ENCODE measurements around the gene DUSP22. TPM values are rescaled to one million over a fixed set of nuclear protein-coding genes. Genes with fewer than 3 reads are reported as not detected.

The DUSP22 gene
- total RNA-seq, 4 donors from 2014 or later: 34.7 to 75.9 (median 48.5) TPM

GRCh38 chr6:321536-322258, 29.4 kb downstream of the DUSP22 start:
- peaks cover 0 to 28% (median 8%) of the 10 kb centered on the region in 4 donors for H3K4me1 ChIP-seq
- H3K27me3 ChIP-seq: no peaks in the 10 kb centered on the region
- TF ChIP-seq POLR2A (IDR thresholded peaks at IDR 0.05) (no peak), CTCF (IDR thresholded peaks at IDR 0.05) (no peak)
- H3K36me3 ChIP-seq: peaks cover 0 to 4% (median 0%) of the 10 kb centered on the region in 3 donors
- peak overlapping the region in 1 of 4 donors; percentile 1 for H3K27ac ChIP-seq
- H3K4me3 ChIP-seq: no peak overlapping the region
- H3K9me3 ChIP-seq: no peaks in the 10 kb centered on the region
- DNase-seq: no peak

- Histone ChIP-seq H3K27ac (peak overlapping the region in 1 of 4 donors; percentile 6), H3K4me1 (peaks cover 0 to 22% (median 10%) of the 10 kb centered on the region in 4 donors), H3K36me3 (peaks cover 0 to 4% (median 0%) of the 10 kb centered on the region in 3 donors), H3K4me3 (no peak overlapping the region), H3K27me3 (no peaks in the 10 kb centered on the region), H3K9me3 (no peaks in the 10 kb centered on the region)
- no peak for TF ChIP-seq POLR2A (IDR thresholded peaks at IDR 0.05)
- TF ChIP-seq CTCF (IDR thresholded peaks at IDR 0.05): no peak
- DNase-seq: peak in 1 of 3 donors; percentile 29
These were observed 30.1 kb downstream of the DUSP22 start for GRCh38 chr6:322259-322930.

- Histone ChIP-seq H3K27ac (peak overlapping the region in 1 of 4 donors; percentile 6), H3K4me3 (no peak overlapping the region), H3K36me3 (peaks cover 0 to 4% (median 0%) of the 10 kb centered on the region in 3 donors), H3K4me1 (peaks cover 0 to 19% (median 12%) of the 10 kb centered on the region in 4 donors), H3K9me3 (no peaks in the 10 kb centered on the region), H3K27me3 (no peaks in the 10 kb centered on the region)
- no peak for TF ChIP-seq CTCF (IDR thresholded peaks at IDR 0.05)
- no peak for TF ChIP-seq POLR2A (IDR thresholded peaks at IDR 0.05)
- peak in 1 of 3 donors; percentile 24 for DNase-seq
These were observed 30.8 kb downstream of the DUSP22 start for GRCh38 chr6:322940-323729.

- peaks cover 0 to 17% (median 12%) of the 10 kb centered on the region in 4 donors for H3K4me1 ChIP-seq
- peaks cover 0 to 4% (median 0%) of the 10 kb centered on the region in 3 donors for H3K36me3 ChIP-seq
- no peaks in the 10 kb centered on the region for H3K9me3 ChIP-seq
- H3K27me3 ChIP-seq: no peaks in the 10 kb centered on the region
- DNase-seq: peak in 1 of 3 donors; percentile 40
- TF ChIP-seq CTCF (IDR thresholded peaks at IDR 0.05) (no peak), POLR2A (IDR thresholded peaks at IDR 0.05) (no peak)
- H3K4me3 ChIP-seq: no peak overlapping the region
- no peak overlapping the region for H3K27ac ChIP-seq
These were observed 31.4 kb downstream of the DUSP22 start for GRCh38 chr6:323730-324088.

- peak in 1 of 3 donors; percentile 51 for DNase-seq
- Histone ChIP-seq H3K9me3 (no peaks in the 10 kb centered on the region), H3K4me3 (no peak overlapping the region), H3K27me3 (no peaks in the 10 kb centered on the region), H3K27ac (no peak overlapping the region), H3K36me3 (peaks cover 0 to 4% (median 0%) of the 10 kb centered on the region in 3 donors), H3K4me1 (peaks cover 0 to 17% (median 14%) of the 10 kb centered on the region in 4 donors)
- TF ChIP-seq CTCF (IDR thresholded peaks at IDR 0.05) (no peak), POLR2A (IDR thresholded peaks at IDR 0.05) (no peak)
These were observed 31.9 kb downstream of the DUSP22 start for GRCh38 chr6:324116-324728.

All from Peyer's patch (tissue), 4 donors.